Loucy (cell line): ENCODE results near the gene REL.
"Not testable (repeated sequence)": the region's sequence is repeated elsewhere in the genome, so short reads cannot be mapped to it uniquely, and the experiment has no call there.

ENCODE experiments used
- H2AFZ ChIP-seq: fragments of 200-600 bp; sonication (generic); 2 replicates; pipeline ENCODE4 v1.6.0; 2016; ENCODE audit warnings: antibody characterized with exemption, mild to moderate bottlenecking, low read length, moderate library complexity
- H3F3A ChIP-seq: fragments of 200-600 bp; 2 replicates; pipeline ENCODE4 v1.6.0; 2016; ENCODE audit warnings: antibody characterized with exemption, low read depth, mild to moderate bottlenecking
- H3K27me3 ChIP-seq: fragments of 200-600 bp; sonication (generic); 2 replicates; pipeline ENCODE4 v1.6.1; 2014; ENCODE audit warnings: low read length, mild to moderate bottlenecking; ENCODE audit not compliant: insufficient read depth, poor library complexity, severe bottlenecking
- H3K36me3 ChIP-seq: fragments of 200-600 bp; sonication (generic); 2 replicates; pipeline ENCODE4 v1.6.1; 2016; ENCODE audit warnings: low read length; ENCODE audit not compliant: insufficient read depth
- H3K4me1 ChIP-seq: fragments of 200-600 bp; sonication (generic); 2 replicates; pipeline ENCODE4 v1.5.1; 2014; ENCODE audit warnings: low read length, mild to moderate bottlenecking; ENCODE audit not compliant: insufficient read depth, poor library complexity, severe bottlenecking
- H3K4me2 ChIP-seq: fragments of 200-600 bp; sonication (generic); 2 replicates; pipeline ENCODE4 v1.6.0; 2014; ENCODE audit warnings: antibody characterized with exemption, low read length, low read depth, mild to moderate bottlenecking; ENCODE audit not compliant: poor library complexity, severe bottlenecking
- H3K4me3 ChIP-seq: fragments of 200-600 bp; sonication (generic); 2 replicates; pipeline ENCODE4 v1.5.1; 2014; ENCODE audit warnings: low read length, mild to moderate bottlenecking, mixed read lengths; ENCODE audit not compliant: poor library complexity, severe bottlenecking
- H3K79me2 ChIP-seq: fragments of 200-600 bp; sonication (generic); 2 replicates; pipeline ENCODE4 v1.6.1; 2014; ENCODE audit warnings: low read length; ENCODE audit not compliant: insufficient read depth
- H3K9ac ChIP-seq: fragments of 200-600 bp; sonication (generic); 2 replicates; pipeline ENCODE4 v1.6.0; 2014; ENCODE audit warnings: mild to moderate bottlenecking, low read depth, low read length, moderate library complexity; ENCODE audit not compliant: poor library complexity, severe bottlenecking
- H3K9me2 ChIP-seq: fragments of 200-600 bp; sonication (generic); replicated peaks from 2 replicates; pipeline ENCODE4 v1.6.1; 2016; ENCODE audit warnings: low read depth, low read length, mixed read lengths
- H3K9me3 ChIP-seq: fragments of 200-600 bp; sonication (generic); 2 replicates; pipeline ENCODE4 v1.6.1; 2014; ENCODE audit warnings: mild to moderate bottlenecking, antibody characterized with exemption, low read length, low read depth; ENCODE audit not compliant: insufficient read depth
- H4K20me1 ChIP-seq: fragments of 200-600 bp; sonication (generic); 2 replicates; pipeline ENCODE4 v1.6.0; 2014; ENCODE audit warnings: antibody characterized with exemption, low read length, mild to moderate bottlenecking; ENCODE audit not compliant: insufficient read depth, poor library complexity, severe bottlenecking
- EZH2phosphoT487 ChIP-seq: fragments of 200-600 bp; IDR thresholded peaks from 2 replicates; pipeline ENCODE4 v1.6.1; 2018; ENCODE audit warnings: antibody characterized with exemption, mild to moderate bottlenecking, moderate library complexity, borderline replicate concordance
- TF ChIP-seq, protein P1 (sequence below): fragments of 200-600 bp; sonication (generic); conservative IDR thresholded peaks from 2 replicates; pipeline ENCODE4 v1.5.1; 2014; ENCODE audit warnings: mild to moderate bottlenecking, antibody characterized with exemption, low read length

Gene REL

DNA sequence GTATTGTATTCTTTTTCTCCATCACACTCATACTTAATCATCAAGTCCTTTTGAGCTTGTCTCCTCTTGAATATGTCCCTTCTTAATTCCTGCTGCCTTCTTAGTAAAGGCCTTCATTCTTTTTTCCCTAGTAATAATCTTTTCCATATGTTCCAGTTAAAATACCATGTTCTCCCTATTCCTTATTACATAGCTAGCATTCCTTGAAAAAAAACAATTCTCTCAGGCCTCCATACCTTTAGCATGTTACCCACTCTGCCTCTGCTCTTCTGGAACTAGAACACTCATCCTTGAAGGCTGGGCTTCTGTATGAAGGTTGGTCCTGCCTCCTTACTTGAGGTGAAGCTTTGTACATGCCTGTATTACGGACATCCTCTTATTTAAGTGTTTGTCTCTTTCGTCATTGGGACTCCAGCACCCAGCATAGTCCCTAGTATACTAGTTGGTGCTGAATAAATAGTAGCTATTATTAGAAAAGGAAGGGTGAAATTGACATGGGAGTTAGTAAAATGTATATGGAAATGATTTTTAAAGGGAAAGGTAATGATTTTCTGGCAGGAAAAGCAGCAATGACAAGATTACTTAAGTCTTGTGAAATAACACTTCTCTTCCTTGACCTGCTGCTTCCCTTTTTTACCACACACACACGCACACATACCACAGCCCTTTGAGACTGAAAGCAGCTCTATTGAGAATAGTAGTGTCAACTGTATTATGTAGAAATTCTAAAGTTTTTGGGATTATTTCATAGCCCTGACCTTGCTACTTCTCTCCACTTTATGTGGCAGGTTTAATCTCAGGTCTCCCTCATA lies 45.6 kb downstream of the REL start:
- peaks cover 54% of the 10 kb centered on the region for H3K36me3 ChIP-seq
- TF ChIP-seq EZH2phosphoT487: no peak
- TF ChIP-seq, protein P1, sequence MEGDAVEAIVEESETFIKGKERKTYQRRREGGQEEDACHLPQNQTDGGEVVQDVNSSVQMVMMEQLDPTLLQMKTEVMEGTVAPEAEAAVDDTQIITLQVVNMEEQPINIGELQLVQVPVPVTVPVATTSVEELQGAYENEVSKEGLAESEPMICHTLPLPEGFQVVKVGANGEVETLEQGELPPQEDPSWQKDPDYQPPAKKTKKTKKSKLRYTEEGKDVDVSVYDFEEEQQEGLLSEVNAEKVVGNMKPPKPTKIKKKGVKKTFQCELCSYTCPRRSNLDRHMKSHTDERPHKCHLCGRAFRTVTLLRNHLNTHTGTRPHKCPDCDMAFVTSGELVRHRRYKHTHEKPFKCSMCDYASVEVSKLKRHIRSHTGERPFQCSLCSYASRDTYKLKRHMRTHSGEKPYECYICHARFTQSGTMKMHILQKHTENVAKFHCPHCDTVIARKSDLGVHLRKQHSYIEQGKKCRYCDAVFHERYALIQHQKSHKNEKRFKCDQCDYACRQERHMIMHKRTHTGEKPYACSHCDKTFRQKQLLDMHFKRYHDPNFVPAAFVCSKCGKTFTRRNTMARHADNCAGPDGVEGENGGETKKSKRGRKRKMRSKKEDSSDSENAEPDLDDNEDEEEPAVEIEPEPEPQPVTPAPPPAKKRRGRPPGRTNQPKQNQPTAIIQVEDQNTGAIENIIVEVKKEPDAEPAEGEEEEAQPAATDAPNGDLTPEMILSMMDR: no peak
- no peaks in the 10 kb centered on the region for H4K20me1 ChIP-seq
- H3K4me1 ChIP-seq: no peaks in the 10 kb centered on the region
- H3K9me3 ChIP-seq: peaks cover 3% of the 10 kb centered on the region; the same call in 1 of the 2 replicates
- no peak overlapping the region for H3K4me3 ChIP-seq
- H3K27me3 ChIP-seq: no peaks in the 10 kb centered on the region
- no peaks in the 10 kb centered on the region for H3K79me2 ChIP-seq
- H3F3A ChIP-seq: no peaks in the 10 kb centered on the region
- H3K9me2 ChIP-seq: no peaks in the 10 kb centered on the region
- H3K4me2 ChIP-seq: no peak overlapping the region
- H3K9ac ChIP-seq: no peak overlapping the region
- no peak overlapping the region for H2AFZ ChIP-seq

DNA sequence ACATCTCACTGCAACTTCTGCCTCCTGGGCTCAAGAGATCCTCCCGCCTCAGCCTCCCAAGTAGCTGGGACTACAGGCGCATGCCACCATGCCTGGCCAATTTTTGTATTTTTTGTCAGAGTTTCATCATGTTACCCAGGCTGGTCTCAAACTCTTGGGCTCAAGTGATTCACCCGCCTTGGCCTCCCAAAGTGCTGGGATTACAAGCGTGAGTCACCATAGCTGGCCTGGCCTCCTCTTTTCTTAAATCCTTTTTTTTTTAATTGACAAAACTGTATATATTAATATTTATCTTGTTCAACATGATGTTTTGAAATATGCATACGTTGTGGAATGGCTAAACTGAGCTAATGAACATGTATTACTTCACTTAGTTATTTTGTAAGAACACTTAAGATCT lies 50.7 kb downstream of the REL start:
- H3F3A ChIP-seq, H3K4me3 ChIP-seq, H4K20me1 ChIP-seq, H3K79me2 ChIP-seq, H3K4me1 ChIP-seq, H3K9me3 ChIP-seq, H3K27me3 ChIP-seq, H2AFZ ChIP-seq, H3K4me2 ChIP-seq, H3K9me2 ChIP-seq, H3K9ac ChIP-seq, H3K36me3 ChIP-seq: not testable (repeated sequence)

DNA sequence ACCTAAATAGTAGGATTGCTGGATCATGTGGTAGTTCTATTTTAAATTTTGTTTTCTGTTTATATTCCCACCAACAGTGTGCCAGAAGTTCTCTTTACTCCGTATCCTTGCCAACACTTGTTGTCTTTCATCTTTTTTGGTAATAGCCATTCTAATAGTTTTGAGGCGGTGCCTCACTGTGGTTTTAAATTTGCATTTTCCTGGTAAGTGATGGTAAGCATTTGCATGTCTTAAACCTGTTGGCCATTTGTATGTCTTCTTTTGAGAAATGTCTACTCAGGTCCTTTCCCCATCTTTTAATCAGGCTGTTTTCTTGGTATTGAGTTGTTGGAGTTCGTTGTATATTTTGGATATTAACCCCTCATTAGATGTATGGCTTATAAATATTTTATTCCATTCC lies 51.6 kb downstream of the REL start:
- H3K79me2 ChIP-seq: no peaks in the 10 kb centered on the region

More for the DNA sequence above, 51.6 kb downstream of the REL start:
- TF ChIP-seq EZH2phosphoT487: no peak
- TF ChIP-seq, protein P1: no peak
- H3K4me1 ChIP-seq: peaks cover 10% of the 10 kb centered on the region
- no peaks in the 10 kb centered on the region for H4K20me1 ChIP-seq
- no peak overlapping the region for H2AFZ ChIP-seq
- 0 out of 2 replicates have a peak, but pooled peaks cover under 1% of the 10 kb centered on the region for H3K9me3 ChIP-seq
- H3K4me2 ChIP-seq: no peak overlapping the region
- H3K27me3 ChIP-seq: no peaks in the 10 kb centered on the region
- H3K36me3 ChIP-seq: peaks cover under 1% of the 10 kb centered on the region; the same call in 1 of the 2 replicates
- no peaks in the 10 kb centered on the region for H3K9me2 ChIP-seq
- no peak overlapping the region for H3K9ac ChIP-seq
- H3K4me3 ChIP-seq: no peak overlapping the region
- H3F3A ChIP-seq: no peaks in the 10 kb centered on the region
